DOHH2 (cell line): ENCODE data around the gene CUEDC1.

Source experiments
- H3F3A ChIP-seq: fragments of 200-600 bp; sonication (generic), shearing (Covaris generic); 2 replicates; pipeline ENCODE4 v1.6.0; 2016; ENCODE audit warnings: antibody characterized with exemption, mild to moderate bottlenecking; ENCODE audit not compliant: control insufficient read depth, insufficient read depth
- H3K27ac ChIP-seq: fragments of 200-600 bp; sonication (generic); 2 replicates; pipeline ENCODE4 v1.5.1; 2014; ENCODE audit warnings: low read depth, mild to moderate bottlenecking, low read length, moderate library complexity
- H3K27me3 ChIP-seq: fragments of 200-600 bp; sonication (generic); 2 replicates; pipeline ENCODE4 v1.6.1; 2014; ENCODE audit warnings: mild to moderate bottlenecking, low read length, mixed read lengths; ENCODE audit not compliant: control insufficient read depth
- H3K36me3 ChIP-seq: fragments of 200-600 bp; sonication (generic); 2 replicates; pipeline ENCODE4 v1.6.1; 2014; ENCODE audit warnings: mild to moderate bottlenecking, low read length, moderate library complexity, mixed read lengths; ENCODE audit not compliant: control insufficient read depth
- H3K4me1 ChIP-seq: fragments of 200-600 bp; sonication (generic); 2 replicates; pipeline ENCODE4 v1.6.1; 2014; ENCODE audit warnings: mild to moderate bottlenecking, low read length, mixed read lengths; ENCODE audit not compliant: control insufficient read depth
- H3K4me2 ChIP-seq: fragments of 200-600 bp; sonication (generic); 2 replicates; pipeline ENCODE4 v1.6.0; 2014; ENCODE audit warnings: mild to moderate bottlenecking, low read length, moderate library complexity
- H3K4me3 ChIP-seq: fragments of 200-600 bp; sonication (generic); 2 replicates; pipeline ENCODE4 v1.5.1; 2014; ENCODE audit warnings: mild to moderate bottlenecking, low read length, mixed read lengths
- H3K79me2 ChIP-seq: fragments of 200-600 bp; sonication (generic); 2 replicates; pipeline ENCODE4 v1.6.1; 2014; ENCODE audit warnings: mild to moderate bottlenecking, low read length, mixed read lengths; ENCODE audit not compliant: control insufficient read depth
- H3K9me2 ChIP-seq: fragments of 200-600 bp; sonication (generic); replicated peaks from 2 replicates; pipeline ENCODE4 v1.6.1; 2014; ENCODE audit warnings: mild to moderate bottlenecking, low read length, mixed read lengths; ENCODE audit not compliant: control insufficient read depth
- H3K9me3 ChIP-seq: fragments of 200-600 bp; sonication (generic); 2 replicates; pipeline ENCODE4 v1.6.1; 2014; ENCODE audit warnings: antibody characterized with exemption, low read length, mixed read lengths; ENCODE audit not compliant: control insufficient read depth, insufficient read depth
- H4K20me1 ChIP-seq: fragments of 200-600 bp; sonication (generic); 2 replicates; pipeline ENCODE4 v1.6.0; 2014; ENCODE audit warnings: low read depth, mild to moderate bottlenecking, antibody characterized with exemption, low read length, moderate library complexity; ENCODE audit not compliant: control insufficient read depth, insufficient read depth
- EZH2phosphoT487 ChIP-seq: fragments of 200-600 bp; sonication (generic); IDR thresholded peaks from 2 replicates; pipeline ENCODE4 v1.6.1; 2017; ENCODE audit warnings: borderline replicate concordance, mild to moderate bottlenecking, antibody characterized with exemption, low read length, moderate library complexity, mixed read lengths
- TF ChIP-seq, protein P1 (sequence below): fragments of 200-600 bp; sonication (generic); IDR thresholded peaks from one replicate; pipeline ENCODE4 v1.5.1; 2014; ENCODE audit warnings: antibody characterized with exemption, mild to moderate bottlenecking, low read depth, low read length; ENCODE audit not compliant: poor library complexity, severe bottlenecking

The CUEDC1 gene

DNA sequence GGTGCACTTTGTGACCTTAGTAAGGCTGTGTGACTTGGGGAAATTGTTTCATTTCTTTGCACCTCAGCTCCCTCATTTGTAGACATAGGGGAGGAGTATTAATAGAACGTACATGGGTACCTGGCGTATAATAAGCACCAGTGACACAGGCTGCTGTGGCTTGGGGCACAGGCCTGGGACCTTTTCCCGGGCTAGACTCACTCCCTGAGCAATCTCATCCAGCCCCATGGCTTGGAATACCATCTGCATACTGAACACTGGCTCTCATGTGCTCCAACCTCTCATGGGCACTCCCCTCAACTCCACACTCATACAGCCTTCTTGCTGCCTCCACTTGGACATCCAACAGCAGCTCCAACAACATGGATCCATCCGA lies 64.4 kb downstream of the CUEDC1 start:
- Histone ChIP-seq H3K27ac (no peak overlapping the region), H3K4me2 (no peak overlapping the region), H3F3A (no peaks in the 10 kb centered on the region), H3K9me2 (no peaks in the 10 kb centered on the region), H3K27me3 (peaks cover 46% of the 10 kb centered on the region), H3K9me3 (no peaks in the 10 kb centered on the region), H4K20me1 (peaks cover 5% of the 10 kb centered on the region; the same call in 1 of the 2 replicates), H3K4me3 (no peak overlapping the region), H3K4me1 (no peaks in the 10 kb centered on the region), H3K79me2 (no peaks in the 10 kb centered on the region), H3K36me3 (no peaks in the 10 kb centered on the region)
- TF ChIP-seq EZH2phosphoT487 = no peak
- TF ChIP-seq, protein P1, sequence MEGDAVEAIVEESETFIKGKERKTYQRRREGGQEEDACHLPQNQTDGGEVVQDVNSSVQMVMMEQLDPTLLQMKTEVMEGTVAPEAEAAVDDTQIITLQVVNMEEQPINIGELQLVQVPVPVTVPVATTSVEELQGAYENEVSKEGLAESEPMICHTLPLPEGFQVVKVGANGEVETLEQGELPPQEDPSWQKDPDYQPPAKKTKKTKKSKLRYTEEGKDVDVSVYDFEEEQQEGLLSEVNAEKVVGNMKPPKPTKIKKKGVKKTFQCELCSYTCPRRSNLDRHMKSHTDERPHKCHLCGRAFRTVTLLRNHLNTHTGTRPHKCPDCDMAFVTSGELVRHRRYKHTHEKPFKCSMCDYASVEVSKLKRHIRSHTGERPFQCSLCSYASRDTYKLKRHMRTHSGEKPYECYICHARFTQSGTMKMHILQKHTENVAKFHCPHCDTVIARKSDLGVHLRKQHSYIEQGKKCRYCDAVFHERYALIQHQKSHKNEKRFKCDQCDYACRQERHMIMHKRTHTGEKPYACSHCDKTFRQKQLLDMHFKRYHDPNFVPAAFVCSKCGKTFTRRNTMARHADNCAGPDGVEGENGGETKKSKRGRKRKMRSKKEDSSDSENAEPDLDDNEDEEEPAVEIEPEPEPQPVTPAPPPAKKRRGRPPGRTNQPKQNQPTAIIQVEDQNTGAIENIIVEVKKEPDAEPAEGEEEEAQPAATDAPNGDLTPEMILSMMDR = no peak

DNA sequence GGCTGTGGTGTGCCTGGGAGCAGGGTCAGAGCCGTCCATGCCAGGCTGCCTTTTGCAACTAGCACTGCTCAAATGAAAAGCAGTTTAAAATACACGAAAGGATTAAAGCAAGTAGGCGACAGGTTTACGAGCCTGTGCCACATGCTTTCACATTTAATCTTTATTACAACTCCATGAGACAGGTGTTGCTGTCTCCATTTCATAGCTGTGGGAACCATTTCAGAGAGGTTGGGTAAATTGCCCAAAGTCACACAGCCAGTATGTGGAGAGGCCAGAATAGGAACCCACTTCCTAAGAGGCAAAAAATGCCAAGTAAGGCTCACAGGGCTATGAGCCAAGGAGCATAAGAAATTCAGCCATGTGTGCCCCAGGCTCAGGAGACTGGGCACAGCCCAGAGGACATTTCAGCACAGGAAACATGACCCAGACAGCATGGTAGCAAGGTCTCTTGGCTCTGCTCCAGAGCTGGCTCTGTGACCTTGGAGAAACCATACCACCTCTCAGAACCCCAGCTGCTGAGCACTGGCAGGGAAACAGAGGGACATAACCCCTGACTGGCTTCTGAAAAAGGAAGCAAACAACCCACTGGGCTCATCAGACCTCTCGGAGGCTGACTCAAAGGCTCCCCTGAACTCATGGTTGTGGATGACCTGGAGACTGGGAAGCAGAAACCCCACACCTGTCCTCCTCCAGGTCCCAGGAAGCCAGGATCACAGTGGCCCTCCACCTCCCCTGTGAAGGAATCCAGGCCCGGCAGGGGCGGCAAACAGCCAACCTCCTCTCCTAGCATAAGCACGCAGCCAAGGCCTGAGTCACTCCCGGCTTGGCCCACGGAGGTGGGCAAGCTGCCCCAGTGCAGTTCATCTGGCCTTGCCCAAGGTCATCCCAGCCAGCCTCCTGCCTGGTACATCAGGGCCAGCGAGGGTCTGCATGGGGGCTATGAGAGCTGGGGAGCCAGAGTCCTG lies 65.0 kb downstream of the CUEDC1 start:
- Histone ChIP-seq H3K4me2 (no peak overlapping the region), H3K36me3 (no peaks in the 10 kb centered on the region), H3F3A (no peaks in the 10 kb centered on the region), H3K4me3 (no peak overlapping the region), H3K9me2 (no peaks in the 10 kb centered on the region), H4K20me1 (peaks cover 5% of the 10 kb centered on the region; the same call in 1 of the 2 replicates), H3K9me3 (no peaks in the 10 kb centered on the region), H3K4me1 (no peaks in the 10 kb centered on the region), H3K79me2 (no peaks in the 10 kb centered on the region), H3K27me3 (peaks cover 42% of the 10 kb centered on the region), H3K27ac (no peak overlapping the region)
- TF ChIP-seq EZH2phosphoT487 = no peak
- TF ChIP-seq, protein P1 = no peak

DNA sequence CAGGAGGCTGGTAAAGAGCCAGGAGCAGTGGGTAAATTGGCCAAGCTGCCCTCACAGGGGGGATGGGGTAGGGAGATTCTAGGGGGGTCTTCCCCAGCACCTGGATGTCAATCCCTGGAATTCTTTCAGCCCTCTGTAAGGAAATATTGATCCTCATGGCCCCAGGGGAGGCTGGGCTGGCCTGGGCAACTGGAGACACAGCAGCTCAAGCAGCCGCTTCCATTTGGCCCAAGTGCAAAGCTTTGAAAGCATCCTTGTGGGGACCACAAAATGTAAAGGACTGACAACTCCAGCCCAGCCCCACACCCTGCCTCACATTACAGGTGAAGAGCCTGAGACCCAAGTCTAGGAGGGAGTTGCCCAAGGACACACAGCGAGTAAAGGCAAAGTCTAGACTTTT lies 66.0 kb downstream of the CUEDC1 start:
- Histone ChIP-seq H3F3A (no peaks in the 10 kb centered on the region), H3K36me3 (no peaks in the 10 kb centered on the region), H3K79me2 (no peaks in the 10 kb centered on the region), H3K27me3 (peaks cover 35% of the 10 kb centered on the region), H3K9me2 (no peaks in the 10 kb centered on the region), H3K9me3 (no peaks in the 10 kb centered on the region), H3K4me1 (no peaks in the 10 kb centered on the region), H3K4me3 (no peak overlapping the region), H3K27ac (no peak overlapping the region), H4K20me1 (peaks cover 5% of the 10 kb centered on the region; the same call in 1 of the 2 replicates), H3K4me2 (no peak overlapping the region)
- TF ChIP-seq, protein P1 = no peak
- no peak for TF ChIP-seq EZH2phosphoT487
